GM18858 (cell line): ENCODE data around the gene GLIPR1L2.
"Not testable (repeated sequence)": the region's sequence is repeated elsewhere in the genome, so short reads cannot be mapped to it uniquely, and the experiment has no call there.

Source experiments
- ATAC-seq: cut with Tn5 transposase; IDR thresholded peaks from one replicate; pipeline ENCODE4 v1.9.1; 2021; ENCODE audit not compliant: unreplicated experiment

The GLIPR1L2 gene

DNA sequence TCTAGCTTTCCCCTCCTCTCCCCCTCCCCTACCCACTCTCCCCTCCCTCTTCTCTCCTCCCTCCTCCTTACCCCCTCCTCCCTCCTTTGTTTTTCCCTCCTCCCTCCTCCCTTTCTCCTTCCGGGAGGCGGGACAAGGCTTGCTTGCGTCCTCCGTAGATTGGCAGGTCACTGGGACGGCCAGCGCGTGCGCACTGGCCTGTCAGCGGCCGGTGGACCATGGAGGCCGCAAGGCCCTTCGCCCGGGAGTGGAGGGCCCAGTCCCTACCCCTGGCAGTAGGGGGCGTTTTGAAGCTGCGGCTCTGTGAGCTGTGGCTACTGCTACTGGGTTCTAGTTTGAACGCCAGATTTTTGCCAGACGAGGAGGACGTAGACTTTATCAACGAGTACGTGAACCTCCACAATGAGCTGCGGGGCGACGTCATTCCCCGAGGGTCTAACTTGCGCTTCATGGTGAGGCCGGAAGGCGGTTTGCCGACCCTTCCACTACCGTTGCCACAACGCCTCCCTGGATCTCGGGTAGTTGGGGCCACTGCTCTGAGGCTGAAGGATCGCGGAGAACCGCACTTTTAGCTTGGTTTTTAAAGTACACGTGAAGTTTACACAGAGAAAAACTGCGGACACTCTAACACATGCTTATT lies at the start of gene GLIPR1L2:
GLIPR1L2 (plus strand) TSS at position 191 of the 640 bp plus-strand sequence; CDS start at position 219, 28 bp downstream.
- peak; percentile 93 for ATAC-seq

- ATAC-seq: no peak
Measured at GRCh38 chr12:75341873-75342272, 49.0 kb upstream of the GLIPR1L2 start.

- ATAC-seq: no peak
Measured at GRCh38 chr12:75345531-75345930, 45.4 kb upstream of the GLIPR1L2 start.

DNA sequence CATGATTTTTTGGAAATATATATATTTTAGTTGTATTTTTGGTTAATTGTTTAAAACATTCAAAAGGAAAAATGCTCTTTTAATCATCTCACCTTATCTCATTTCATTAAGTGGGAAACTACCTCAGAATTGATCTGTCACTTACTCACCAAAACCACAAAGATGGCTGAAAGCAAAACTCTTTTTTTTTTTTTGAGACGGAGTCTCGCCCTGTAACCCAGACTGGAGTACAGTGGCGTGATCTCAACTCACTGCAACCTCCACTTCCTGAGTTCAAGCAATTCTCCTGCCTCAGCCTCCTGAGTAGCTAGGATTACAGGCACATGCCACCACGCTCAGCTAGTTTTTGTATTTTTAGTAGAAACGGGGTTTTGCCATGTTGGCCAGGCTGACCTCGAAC lies 44.7 kb upstream of the GLIPR1L2 start:
- not testable (repeated sequence) for ATAC-seq

DNA sequence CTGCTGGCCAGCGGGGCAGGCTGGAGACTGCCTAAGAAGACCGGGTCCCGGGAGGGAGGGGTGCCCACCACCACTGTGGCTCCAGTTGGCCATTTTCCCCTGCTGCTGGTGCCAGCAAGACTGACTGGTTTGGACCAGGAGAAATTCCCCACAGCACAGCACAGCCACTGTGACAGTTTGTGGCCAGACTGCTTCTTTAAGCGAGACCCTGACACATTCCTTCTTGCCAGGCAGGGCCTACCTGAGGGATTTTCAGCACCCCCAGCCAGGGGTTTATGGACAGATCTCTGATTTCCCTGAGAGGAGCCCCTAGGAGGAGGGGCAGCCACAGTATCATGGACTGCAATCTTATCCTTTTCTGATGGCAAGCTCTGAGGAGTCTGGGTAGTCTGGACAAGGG lies 40.9 kb upstream of the GLIPR1L2 start:
- no peak for ATAC-seq

- ATAC-seq: no peak
Measured at GRCh38 chr12:75350413-75350812, 40.5 kb upstream of the GLIPR1L2 start.

GRCh38 chr12:75354011-75354410 lies 36.9 kb upstream of the GLIPR1L2 start:
- no peak for ATAC-seq

- ATAC-seq: no peak
Measured at GRCh38 chr12:75360920-75361319, 30.0 kb upstream of the GLIPR1L2 start.

GRCh38 chr12:75361408-75361807 lies 29.5 kb upstream of the GLIPR1L2 start:
- no peak for ATAC-seq

DNA sequence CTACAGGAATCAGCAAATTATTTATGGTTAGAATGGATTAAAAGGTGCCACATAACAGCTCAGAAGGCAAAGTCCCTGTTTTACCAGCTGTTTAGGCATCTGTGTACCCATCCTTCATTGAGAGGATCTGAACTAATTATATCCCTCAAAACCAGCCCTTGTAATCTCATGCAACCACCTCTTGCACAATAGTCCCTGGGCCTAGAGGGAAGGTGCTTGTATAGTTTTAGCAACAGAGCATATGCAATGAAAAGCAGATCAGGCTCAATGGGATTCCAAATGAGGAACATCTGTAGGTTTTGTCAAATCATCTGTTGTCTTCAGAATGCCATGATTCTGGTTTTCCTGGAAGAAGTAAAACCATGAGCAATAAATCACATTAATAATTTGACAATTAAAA lies 26.0 kb upstream of the GLIPR1L2 start:
- no peak for ATAC-seq

GRCh38 chr12:75366629-75367028 lies 24.3 kb upstream of the GLIPR1L2 start:
- ATAC-seq: peak; percentile 64

GRCh38 chr12:75374971-75375370 lies 15.9 kb upstream of the GLIPR1L2 start:
- no peak for ATAC-seq

DNA sequence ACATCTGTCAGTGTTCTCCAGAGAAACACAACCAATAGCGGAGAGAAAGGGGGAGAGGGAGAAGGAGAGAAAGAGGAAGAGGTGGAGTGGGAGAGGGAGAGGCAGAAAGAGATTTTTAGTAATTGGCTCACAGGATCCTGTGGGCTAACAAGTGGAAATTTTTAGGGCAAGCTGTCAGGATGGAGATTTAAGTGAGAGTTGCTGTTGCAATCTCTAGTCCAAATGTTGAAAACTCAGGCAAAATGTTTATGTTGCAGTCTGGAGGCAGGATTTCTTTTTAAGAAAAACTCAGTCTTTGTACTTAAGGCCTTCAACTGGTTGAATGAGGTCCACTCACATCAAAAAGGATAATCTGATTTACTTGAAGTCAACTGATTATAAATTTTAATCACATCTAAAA lies 12.5 kb upstream of the GLIPR1L2 start:
- ATAC-seq: no peak

- ATAC-seq: no peak
Measured at GRCh38 chr12:75389061-75389460, 1.8 kb upstream of the GLIPR1L2 start.

- ATAC-seq: no peak
Measured at GRCh38 chr12:75389706-75390105, 1.2 kb upstream of the GLIPR1L2 start.

DNA sequence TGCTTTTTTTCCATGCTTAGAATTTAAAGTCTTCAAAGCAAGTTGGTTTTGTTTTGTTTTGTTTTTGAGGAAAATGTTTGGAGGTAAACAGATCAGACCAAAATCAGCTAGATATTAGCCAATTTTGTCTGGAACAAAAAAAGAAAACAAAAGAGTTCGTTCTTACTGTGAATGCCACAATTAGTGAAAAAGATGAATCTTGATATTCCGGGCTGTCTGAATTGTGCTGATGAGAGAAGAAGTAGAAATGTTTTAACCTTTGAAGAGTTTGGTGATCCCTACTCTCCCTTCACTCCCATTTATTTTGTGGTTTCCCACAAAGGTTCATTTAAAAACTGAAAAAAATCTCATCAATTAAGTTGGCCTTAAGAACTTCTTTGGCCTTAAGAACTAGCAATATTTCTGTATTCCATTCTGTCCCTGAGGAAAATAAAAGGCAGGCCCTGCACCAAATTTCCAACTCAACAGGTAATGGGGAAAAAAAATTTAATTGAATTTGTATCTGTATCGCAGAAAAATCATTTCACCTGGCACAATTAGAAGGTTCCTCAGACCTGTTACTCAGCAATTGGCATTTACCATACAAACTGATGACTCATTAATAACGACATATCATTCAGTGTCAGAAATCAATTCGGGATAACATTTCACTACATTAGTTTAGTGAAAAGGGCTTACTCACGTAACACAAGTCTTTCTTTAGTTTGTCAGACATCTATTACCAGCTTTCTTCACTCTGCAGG lies 562 bp upstream of the GLIPR1L2 start:
- no peak for ATAC-seq

GRCh38 chr12:75404231-75404630 lies 13.3 kb downstream of the GLIPR1L2 start:
- no peak for ATAC-seq

DNA sequence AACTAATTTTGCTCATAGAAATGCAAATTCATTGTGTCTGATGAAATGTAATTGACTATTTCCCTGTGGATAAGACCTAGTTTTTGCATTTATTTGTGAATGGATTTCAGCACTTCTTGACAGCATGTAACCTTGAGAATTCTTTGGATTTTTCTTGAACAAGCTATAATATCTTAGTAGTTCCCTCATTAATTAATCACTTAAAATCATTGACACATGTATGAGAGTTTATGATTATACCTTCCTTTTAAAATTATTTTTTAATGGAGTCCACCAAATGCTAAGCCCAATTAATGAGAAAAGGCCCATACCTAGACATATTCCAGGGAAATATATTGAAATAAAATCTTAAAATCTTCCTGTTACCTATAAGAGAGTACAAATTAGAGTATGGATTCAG lies 16.8 kb downstream of the GLIPR1L2 start:
- no peak for ATAC-seq

- no peak for ATAC-seq
Measured at GRCh38 chr12:75409830-75410229, 18.9 kb downstream of the GLIPR1L2 start.

DNA sequence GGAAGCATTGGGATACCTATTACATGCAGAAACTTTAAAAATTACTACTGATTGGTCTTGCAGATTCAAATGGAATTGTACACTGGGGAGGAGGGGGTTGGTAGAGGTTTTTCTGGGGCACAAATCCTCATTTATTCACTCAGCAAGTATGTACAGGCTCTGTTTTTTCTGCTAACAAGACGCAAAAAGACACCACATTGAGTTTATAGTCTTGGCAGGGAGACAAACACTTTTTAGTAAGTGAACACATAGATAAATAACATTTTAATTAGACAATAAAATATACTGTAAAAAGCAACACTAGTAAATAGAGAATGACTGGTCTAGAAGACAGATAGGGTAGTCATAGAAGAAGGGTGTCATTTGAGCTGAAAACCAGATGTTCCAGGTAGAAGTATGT lies 23.8 kb downstream of the GLIPR1L2 start:
- no peak for ATAC-seq

DNA sequence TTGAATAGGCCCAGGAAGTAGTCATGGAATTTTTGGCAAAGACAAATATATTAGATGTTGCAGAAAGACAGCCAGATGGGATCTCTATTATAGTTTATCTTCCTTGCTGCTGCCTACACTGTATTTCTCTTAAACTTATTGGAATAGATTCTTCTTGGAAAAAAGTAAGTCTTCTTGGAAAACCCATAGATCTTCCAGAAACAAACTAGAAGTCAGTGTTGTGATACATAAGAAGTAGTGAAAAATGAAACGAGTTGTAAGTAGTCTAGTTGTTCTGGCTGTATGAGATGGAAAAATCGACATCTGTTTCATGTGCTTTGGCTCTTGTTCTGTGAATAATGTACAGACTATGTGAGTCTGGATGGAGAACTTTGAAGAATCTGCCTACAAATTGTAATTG lies 29.0 kb downstream of the GLIPR1L2 start:
- ATAC-seq: no peak

DNA sequence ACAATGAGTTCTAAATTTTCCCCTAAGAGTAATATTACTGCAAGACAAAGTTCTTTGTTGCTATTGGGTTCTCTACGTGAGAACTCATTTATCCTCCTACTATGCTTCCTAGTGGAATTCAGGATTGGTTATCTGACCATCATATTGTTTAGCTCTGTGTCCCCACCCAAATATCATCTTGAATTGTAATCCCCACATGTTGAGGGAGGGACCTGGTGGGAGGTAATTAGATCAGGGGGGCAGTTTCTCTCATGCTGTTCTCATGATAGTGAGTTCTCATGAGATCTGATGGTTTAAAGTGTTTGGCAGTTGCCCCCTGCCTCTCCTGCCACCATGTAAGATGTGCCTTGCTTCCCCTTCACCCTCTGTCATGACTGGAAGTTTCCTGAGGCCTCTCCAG lies 36.6 kb downstream of the GLIPR1L2 start:
- no peak for ATAC-seq

DNA sequence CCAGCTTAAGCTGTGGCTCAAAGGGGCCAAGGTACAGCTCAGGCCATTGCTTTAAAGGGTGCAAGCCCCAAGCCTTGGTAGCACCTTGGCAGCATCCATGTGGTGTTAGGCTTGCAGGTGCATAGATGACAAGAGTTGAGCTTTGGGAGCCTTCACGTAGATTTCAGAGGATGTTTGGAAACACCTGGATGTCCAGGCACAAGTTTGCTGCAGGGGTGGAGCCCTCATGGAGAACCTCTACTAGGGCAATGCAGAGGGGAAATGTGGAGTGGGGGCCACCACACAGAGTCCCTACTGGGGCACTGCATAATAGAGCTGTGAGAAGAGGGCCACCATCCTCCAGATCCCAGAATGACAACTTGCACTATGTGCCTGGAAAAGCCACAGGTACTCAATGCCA lies 37.9 kb downstream of the GLIPR1L2 start:
- no peak for ATAC-seq
